ENCODE results near the gene WDR7.
A peak's percentile ranks its signal among the peaks of the same experiment; 100 is the strongest.

The WDR7 gene

DNA sequence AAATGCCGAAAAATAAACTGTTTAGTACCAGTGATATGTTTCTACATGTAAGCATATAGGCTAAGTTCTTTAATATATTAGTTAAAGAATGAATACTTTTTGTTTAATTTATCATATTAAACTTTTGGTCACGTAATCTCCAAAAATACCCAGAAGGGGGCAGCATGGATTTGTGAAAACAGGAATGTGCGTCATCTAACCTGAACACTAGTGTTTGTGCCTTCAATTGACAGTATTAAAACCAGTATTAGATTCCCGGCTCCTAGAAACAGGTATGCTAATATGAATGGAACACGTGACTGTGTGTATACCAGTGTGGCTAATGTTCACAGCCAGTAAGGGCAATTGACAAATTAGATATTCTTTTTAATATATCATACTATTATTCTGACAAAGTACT, 51.8 kb downstream of the WDR7 start:
- ChIA-PET POLR2A (no interaction called here), CTCF (interaction anchor here (0.6 to 1.5 kb wide), 4 partner anchors 9 to 172 kb away, joined by 3 to 4 read pairs (median 3); no protein-coding TSS in a partner anchor)
- peak; percentile 22 for DNase-seq (ENCODE audit: extremely low spot score)
- TF ChIP-seq ELF4 (IDR thresholded peaks at IDR 0.05), result no peak
- no peak for TF ChIP-seq BHLHE40 (IDR thresholded peaks at IDR 0.05; ENCODE audit: borderline replicate concordance)
- TF ChIP-seq FOXK2 (IDR thresholded peaks at IDR 0.05), result no peak
- TF ChIP-seq FOXA1 (IDR thresholded peaks at IDR 0.05), result no peak
- TF ChIP-seq CTBP1 (IDR thresholded peaks at IDR 0.05; ENCODE audit: borderline replicate concordance), result no peak
- no peak for TF ChIP-seq ZNF384 (IDR thresholded peaks at IDR 0.05)
- no peak for TF ChIP-seq HDGF (IDR thresholded peaks at IDR 0.05; ENCODE audit: borderline replicate concordance)
- TF ChIP-seq SP1 (IDR thresholded peaks at IDR 0.05), result no peak
- TF ChIP-seq SUZ12 (IDR thresholded peaks at IDR 0.05), result no peak
- TF ChIP-seq, protein P1, sequence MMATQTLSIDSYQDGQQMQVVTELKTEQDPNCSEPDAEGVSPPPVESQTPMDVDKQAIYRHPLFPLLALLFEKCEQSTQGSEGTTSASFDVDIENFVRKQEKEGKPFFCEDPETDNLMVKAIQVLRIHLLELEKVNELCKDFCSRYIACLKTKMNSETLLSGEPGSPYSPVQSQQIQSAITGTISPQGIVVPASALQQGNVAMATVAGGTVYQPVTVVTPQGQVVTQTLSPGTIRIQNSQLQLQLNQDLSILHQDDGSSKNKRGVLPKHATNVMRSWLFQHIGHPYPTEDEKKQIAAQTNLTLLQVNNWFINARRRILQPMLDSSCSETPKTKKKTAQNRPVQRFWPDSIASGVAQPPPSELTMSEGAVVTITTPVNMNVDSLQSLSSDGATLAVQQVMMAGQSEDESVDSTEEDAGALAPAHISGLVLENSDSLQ (IDR thresholded peaks at IDR 0.05), result no peak
- TF ChIP-seq TARDBP (IDR thresholded peaks at IDR 0.05), result no peak
- TF ChIP-seq NFRKB (IDR thresholded peaks at IDR 0.05), result no peak
- no peak for TF ChIP-seq FOXM1 (IDR thresholded peaks at IDR 0.05; ENCODE audit: borderline replicate concordance)
- no peak for TF ChIP-seq ARNT (IDR thresholded peaks at IDR 0.05)
- TF ChIP-seq L3MBTL2 (conservative IDR thresholded peaks at IDR 0.05), result no peak
- TF ChIP-seq LEF1 (IDR thresholded peaks at IDR 0.05; ENCODE audit: borderline replicate concordance), result no peak

DNA sequence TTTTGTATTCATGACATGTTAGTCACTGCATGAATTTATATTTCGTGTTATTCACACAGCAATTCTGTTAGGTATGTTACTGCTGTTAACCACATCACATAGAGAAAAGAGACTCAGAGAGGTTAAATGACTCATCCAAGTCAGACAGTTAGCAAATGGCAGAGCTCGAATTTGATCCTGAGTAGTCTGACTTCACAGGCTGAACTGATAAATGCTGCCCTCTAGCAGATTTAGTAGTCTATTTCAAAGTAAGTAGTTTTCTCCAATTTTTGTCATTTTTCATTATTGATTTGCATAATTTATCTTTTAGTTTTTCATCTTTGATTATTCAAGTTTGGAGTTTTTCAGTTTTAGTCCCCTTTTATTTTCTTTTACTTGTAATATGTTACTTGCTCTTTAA, 58.3 kb downstream of the WDR7 start:
- TF ChIP-seq ARNT (IDR thresholded peaks at IDR 0.05) (no peak), FOXA1 (IDR thresholded peaks at IDR 0.05) (no peak), CTBP1 (IDR thresholded peaks at IDR 0.05; ENCODE audit: borderline replicate concordance) (no peak), TARDBP (IDR thresholded peaks at IDR 0.05) (no peak), BHLHE40 (IDR thresholded peaks at IDR 0.05; ENCODE audit: borderline replicate concordance) (no peak), FOXM1 (IDR thresholded peaks at IDR 0.05; ENCODE audit: borderline replicate concordance) (no peak), ELF4 (IDR thresholded peaks at IDR 0.05) (no peak), SP1 (IDR thresholded peaks at IDR 0.05) (no peak), L3MBTL2 (conservative IDR thresholded peaks at IDR 0.05) (no peak), ZNF384 (IDR thresholded peaks at IDR 0.05) (no peak), NFRKB (IDR thresholded peaks at IDR 0.05) (no peak), LEF1 (IDR thresholded peaks at IDR 0.05; ENCODE audit: borderline replicate concordance) (no peak)
- TF ChIP-seq, protein P1 (IDR thresholded peaks at IDR 0.05), result no peak
- CTCF ChIA-PET, result no interaction called here
- DNase-seq (ENCODE audit: extremely low spot score), result peak; percentile 15
- POLR2A ChIA-PET, result no interaction called here

GRCh38 chr18:56711708-56712445, 60.7 kb downstream of the WDR7 start:
- TF ChIP-seq BHLHE40 (IDR thresholded peaks at IDR 0.05; ENCODE audit: borderline replicate concordance) (no peak), FOXM1 (IDR thresholded peaks at IDR 0.05; ENCODE audit: borderline replicate concordance) (no peak), ELF4 (IDR thresholded peaks at IDR 0.05) (no peak)
- ChIA-PET POLR2A (no interaction called here), CTCF (interaction anchor here (1.1 kb wide), 1 partner anchor 9 kb away, joined by 4 read pairs; no protein-coding TSS in a partner anchor)
- no peak for DNase-seq (ENCODE audit: extremely low spot score)

- DNase-seq (ENCODE audit: extremely low spot score), result no peak
- CTCF ChIA-PET, result interaction anchor here (1.1 kb wide), 1 partner anchor 10 kb away, joined by 4 read pairs; no protein-coding TSS in a partner anchor
- POLR2A ChIA-PET, result no interaction called here
- no peak for TF ChIP-seq HDGF (IDR thresholded peaks at IDR 0.05; ENCODE audit: borderline replicate concordance)
- no peak for TF ChIP-seq FOXA1 (IDR thresholded peaks at IDR 0.05)
- TF ChIP-seq LEF1 (IDR thresholded peaks at IDR 0.05; ENCODE audit: borderline replicate concordance), result no peak
- no peak for TF ChIP-seq L3MBTL2 (conservative IDR thresholded peaks at IDR 0.05)
- no peak for TF ChIP-seq FOXK2 (IDR thresholded peaks at IDR 0.05)
- no peak for TF ChIP-seq SP1 (IDR thresholded peaks at IDR 0.05)
- TF ChIP-seq, protein P1 (IDR thresholded peaks at IDR 0.05), result no peak
- TF ChIP-seq TARDBP (IDR thresholded peaks at IDR 0.05), result no peak
- TF ChIP-seq ARNT (IDR thresholded peaks at IDR 0.05), result no peak
- no peak for TF ChIP-seq FOXM1 (IDR thresholded peaks at IDR 0.05; ENCODE audit: borderline replicate concordance)
- TF ChIP-seq ELF4 (IDR thresholded peaks at IDR 0.05), result no peak
- TF ChIP-seq ZNF384 (IDR thresholded peaks at IDR 0.05), result no peak
- TF ChIP-seq SUZ12 (IDR thresholded peaks at IDR 0.05), result no peak
- TF ChIP-seq BHLHE40 (IDR thresholded peaks at IDR 0.05; ENCODE audit: borderline replicate concordance), result no peak
- no peak for TF ChIP-seq CTBP1 (IDR thresholded peaks at IDR 0.05; ENCODE audit: borderline replicate concordance)
- no peak for TF ChIP-seq NFRKB (IDR thresholded peaks at IDR 0.05)
Observed at GRCh38 chr18:56712761-56713160, 61.6 kb downstream of the WDR7 start.

DNA sequence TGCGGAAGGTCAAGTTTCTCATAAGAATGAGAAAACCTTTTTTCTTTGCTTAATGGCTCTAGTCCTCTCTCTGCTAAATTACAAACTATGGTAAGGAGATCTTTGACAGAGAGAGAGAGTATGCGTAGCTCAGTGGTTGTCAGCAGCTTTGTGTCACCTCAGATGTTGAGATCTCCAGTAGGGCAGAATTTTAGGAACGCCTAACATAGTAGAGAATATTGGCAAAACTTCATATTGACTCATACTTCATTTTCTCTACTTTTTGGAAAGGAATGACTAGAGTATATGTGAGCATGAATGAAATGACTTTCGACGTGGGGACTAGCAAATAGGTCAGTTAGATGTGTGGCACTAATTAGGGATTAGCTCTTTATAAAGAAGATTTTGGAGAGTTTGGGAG, 64.0 kb downstream of the WDR7 start:
- no peak for DNase-seq (ENCODE audit: extremely low spot score)
- POLR2A ChIA-PET, result no interaction called here
- CTCF ChIA-PET, result no interaction called here
- TF ChIP-seq, protein P1 (IDR thresholded peaks at IDR 0.05), result no peak
- TF ChIP-seq ZNF384 (IDR thresholded peaks at IDR 0.05) (no peak), CTBP1 (IDR thresholded peaks at IDR 0.05; ENCODE audit: borderline replicate concordance) (no peak), ELF4 (IDR thresholded peaks at IDR 0.05) (no peak), SP1 (IDR thresholded peaks at IDR 0.05) (no peak), FOXM1 (IDR thresholded peaks at IDR 0.05; ENCODE audit: borderline replicate concordance) (no peak), BHLHE40 (IDR thresholded peaks at IDR 0.05; ENCODE audit: borderline replicate concordance) (no peak), FOXA1 (IDR thresholded peaks at IDR 0.05) (no peak), L3MBTL2 (conservative IDR thresholded peaks at IDR 0.05) (no peak), NFRKB (IDR thresholded peaks at IDR 0.05) (no peak), TARDBP (IDR thresholded peaks at IDR 0.05) (no peak), ARNT (IDR thresholded peaks at IDR 0.05) (no peak), HDGF (IDR thresholded peaks at IDR 0.05; ENCODE audit: borderline replicate concordance) (no peak), SUZ12 (IDR thresholded peaks at IDR 0.05) (no peak), FOXK2 (IDR thresholded peaks at IDR 0.05) (no peak), LEF1 (IDR thresholded peaks at IDR 0.05; ENCODE audit: borderline replicate concordance) (no peak)
